GM21576 (cell line): ENCODE results near the gene ITPR1.

ENCODE experiments used
- ATAC-seq: cut with Tn5 transposase; IDR thresholded peaks from one replicate; pipeline ENCODE4 v1.9.1; 2021; ENCODE audit warnings: mild to moderate bottlenecking, moderate library complexity; ENCODE audit not compliant: unreplicated experiment

The ITPR1 gene

DNA sequence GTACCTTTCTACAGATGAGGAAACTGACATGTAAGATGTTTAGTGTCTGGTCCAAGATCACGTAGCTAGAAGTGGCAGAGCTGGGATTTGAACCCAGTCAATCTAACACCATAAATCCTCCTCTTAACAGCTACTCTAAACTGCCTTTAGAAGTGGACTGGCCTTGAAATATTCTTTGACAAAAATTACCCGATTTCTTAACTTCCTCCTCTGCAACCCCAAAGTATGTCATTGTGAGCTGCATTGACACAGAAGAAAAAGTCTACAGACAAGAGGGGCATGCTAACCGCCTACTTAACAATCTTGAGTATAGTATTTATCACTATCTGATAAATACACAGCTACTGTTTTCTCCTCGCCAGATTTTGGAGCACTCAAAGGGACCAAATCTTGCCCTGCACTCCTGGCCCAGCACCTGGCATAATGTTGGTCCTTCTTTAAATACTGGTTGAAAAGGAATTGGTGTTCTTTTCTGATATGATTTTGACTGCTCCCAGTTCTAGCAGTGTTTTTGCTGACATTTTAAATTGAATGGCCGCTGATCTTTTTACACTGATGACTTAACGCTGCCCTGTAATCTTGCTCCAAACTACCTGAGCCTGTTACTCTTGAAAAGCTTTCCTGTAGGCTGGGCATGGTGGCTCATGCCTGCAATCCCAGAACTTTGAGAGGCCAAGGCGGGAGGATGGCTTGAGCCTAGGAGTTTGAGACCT, 36.9 kb downstream of the ITPR1 start:
- no peak for ATAC-seq

DNA sequence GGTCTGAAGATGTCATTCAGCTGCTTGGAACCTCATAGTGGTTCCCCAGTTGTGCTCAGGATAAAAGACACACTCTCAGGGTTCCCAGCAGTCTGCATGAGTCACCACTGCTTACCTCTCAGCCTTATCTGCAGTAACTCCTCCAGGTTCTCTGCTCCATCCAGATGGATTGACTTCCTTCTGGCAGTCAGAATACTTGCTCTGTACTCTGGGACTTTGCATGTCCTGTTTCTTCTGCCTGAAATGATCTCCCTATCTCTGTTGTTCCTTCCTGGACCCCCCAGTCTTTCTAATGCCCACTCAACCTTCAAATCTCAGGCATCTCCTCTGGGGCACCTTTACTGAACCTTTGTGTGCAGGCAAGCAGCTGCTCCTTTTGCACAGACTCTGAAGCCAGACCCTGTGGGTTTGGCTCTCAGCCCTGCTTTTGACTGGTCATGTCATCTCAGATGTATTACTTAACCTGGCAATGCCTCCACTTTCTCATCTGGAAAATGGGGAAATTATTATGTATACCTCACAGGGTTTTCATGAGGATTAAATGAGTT, 38.4 kb downstream of the ITPR1 start:
- no peak for ATAC-seq

DNA sequence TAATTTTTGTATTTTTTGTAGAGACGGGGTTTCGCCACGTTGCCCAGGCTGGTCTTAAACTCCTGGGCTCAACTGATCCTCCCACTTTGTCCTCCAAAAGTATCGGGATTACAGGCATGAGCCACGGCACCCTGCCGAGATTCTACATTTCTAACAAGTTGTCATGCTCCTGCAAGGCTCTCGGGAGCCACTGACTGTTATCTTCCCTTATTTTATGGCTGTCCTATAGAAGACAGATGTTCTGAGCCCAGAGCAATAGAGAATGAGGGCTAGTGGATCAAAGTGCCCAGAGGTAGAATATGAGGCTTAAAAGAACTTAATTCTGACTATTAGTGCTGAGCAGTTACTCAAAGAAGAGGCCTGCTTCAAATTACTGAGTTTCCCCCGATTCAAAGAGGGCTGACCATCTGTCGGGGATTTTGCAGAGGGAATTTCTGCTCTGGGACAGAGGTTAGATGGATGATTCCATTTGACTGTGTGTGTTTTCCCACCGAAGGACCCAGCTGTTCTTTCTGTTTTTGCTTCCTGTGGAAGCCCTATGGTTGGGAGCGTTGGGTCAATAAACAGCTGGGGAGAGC, 39.5 kb downstream of the ITPR1 start:
- no peak for ATAC-seq

DNA sequence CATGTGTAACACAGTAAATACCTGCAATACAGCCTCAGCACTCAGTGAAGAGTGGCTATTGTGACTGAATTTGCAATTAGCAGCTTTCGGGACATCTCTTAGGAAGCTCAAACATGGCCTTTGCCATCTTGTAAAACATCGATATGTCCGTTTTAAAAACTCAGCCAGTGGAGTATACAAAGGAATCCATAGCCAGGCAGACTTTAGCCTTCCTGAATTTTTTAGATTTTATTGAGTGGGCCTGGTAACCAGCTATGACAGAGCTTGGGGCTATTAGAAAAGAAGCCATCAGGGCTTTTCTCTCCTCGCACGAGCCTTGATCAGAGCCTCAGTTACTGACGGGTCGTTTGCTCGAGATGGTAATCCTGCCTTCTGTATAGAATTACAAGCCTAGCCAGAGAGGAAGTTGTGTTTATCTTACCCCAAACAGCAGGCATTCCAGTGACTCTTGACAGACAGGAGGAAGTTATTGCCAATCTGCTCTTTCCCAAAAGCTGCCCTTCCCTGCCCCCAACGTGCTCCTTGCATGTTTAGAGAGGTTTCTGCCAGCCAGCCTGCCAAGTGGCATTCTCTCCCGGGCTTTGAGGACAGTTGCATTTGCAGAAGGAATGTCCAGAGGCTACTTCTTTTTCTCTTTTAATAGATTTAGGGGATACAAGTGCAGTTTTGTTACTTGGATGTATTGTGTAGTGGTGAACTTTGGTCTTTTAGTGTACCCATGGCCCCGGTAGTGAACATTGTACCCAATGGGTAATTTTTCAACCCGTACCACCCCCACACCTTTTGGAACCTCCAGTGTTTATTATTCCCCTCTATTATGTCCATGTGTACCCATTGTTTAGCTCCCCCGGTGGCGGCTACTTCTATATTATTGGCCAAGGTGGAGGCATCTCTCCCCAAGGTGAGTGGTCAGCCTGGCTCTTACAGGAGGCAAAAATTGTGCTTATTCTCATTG, 40.6 kb downstream of the ITPR1 start:
- no peak for ATAC-seq

DNA sequence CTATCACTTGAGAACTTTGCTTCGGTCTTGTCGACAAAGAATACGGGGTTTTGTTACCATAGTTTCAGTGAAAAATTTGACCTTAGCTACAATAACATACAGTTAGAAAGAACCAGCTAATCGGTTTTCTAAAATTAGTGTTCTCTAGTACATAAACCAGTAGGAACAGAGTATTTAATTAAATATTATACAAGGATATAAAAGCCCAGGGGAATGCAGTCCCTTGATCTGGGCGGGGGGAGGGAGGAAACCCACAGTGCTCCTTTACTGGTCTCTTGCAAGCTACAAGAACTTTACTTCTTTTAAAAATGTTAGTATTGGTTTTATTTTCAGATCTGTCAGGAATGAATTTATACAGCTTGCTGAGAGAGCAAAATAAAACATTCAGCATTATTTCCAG, 41.8 kb downstream of the ITPR1 start:
- no peak for ATAC-seq

DNA sequence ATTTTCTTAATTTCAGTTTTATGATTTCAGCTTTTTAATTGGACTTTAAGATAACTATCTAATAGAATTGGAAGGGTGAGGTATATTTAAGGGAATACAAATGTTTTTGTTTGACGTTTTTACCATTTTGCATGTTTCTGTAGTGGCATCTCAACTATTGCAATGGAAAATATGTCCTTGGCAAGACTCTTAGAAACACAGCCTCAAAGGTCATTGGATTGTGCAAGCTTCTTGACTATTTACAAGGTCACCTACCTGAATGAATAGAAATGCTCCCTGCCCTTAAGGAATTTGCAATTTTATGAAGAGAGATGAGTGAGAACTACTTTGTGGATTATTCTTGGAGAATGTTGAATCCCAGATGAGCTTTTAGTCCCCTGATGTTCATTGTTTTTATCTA, 43.1 kb downstream of the ITPR1 start:
- no peak for ATAC-seq

DNA sequence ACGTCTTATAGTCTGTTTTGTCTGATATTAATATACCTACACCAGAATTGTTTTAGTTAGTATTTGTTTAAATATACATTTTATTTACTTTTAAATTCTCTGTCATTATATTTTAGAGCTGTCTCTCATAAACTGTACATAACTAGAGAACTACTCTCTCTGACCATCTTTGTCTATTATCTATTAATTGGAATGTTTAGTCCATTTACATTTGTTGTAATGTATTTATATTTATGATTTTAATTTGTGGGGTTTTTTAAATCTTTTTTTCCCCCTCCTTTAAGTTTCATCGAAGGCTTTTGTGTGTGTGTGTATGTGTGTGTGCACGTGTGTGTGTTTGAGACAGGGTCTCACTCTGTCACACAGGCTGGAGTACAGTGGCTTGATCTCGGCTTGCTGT, 47.1 kb downstream of the ITPR1 start:
- ATAC-seq = no peak

DNA sequence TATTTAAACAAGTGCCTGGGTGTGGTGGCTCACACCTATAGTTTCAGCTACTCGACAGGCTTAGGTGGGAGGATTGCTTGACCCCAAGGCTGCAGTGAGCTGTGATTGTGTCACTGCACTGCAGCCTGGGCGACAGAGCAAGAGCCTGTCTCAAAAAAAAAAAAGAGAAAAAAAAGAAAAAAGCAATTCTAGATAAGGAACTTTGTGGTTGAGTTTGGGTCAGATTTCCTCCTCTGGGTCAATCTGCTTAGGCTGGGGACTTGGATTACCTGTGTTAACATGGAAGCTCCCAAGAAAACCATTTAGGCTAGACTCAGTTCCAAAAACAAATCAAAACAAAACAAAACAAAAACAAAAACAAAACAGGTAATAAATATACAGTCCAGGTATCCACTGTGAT, 50.0 kb downstream of the ITPR1 start:
- ATAC-seq = no peak

DNA sequence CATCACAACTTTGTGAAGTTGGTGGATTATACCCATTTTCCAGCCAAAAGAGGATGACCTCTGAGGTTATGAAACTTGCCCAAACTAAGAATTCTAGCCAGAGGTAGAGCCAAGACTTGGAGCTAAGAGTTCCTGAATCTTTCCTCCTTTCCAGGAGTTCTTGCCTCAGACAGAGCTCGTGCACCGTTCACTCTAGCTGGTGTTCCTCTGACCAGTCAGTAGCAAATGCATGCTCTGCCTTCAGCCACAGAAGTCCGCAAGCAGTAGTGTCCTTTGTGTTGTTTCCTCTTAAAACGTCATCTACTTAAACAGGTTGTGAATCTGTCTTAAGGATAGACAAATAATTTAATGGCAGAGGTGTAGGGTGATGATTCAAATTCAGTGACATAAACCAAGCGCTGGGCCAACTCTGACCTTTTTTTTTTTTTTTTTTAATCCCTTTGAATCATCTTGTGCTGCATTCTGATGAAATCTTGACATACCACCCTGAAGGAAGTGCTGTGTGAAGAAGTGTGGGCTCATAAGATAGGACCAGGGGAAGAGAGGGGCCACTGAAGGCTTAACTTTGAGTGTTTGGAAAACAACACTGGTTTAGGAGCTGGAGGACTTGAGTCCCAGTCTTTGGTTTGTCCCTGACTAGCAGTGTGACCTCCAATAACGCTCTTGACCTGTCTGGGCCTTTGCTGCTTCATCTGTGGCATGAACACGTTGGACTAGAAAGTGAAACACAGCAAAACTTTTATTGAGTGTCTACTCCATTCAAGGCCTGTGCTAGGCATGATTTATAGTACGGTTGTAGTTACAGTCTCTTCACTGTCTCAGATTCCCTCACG, 53.4 kb downstream of the ITPR1 start:
- no peak for ATAC-seq

DNA sequence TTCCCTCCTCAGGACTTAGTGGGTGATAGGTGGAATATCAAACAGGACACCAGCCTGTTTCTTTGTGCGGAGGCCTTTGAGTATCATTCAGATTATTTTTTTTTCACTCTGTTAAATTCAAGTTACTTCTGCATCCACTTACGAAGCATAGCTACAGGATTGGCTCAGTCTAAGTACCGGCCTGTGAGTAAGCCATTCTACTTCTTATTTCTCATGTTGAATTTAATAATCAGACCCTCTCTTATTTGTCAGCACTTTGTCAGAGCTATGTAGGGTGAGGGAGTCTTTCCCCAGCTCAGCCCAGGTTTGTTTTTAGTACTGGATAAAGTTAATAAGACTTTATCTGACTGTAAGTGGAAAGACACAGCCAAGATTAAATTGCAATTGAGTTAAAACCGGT, 54.7 kb downstream of the ITPR1 start:
- ATAC-seq = no peak

DNA sequence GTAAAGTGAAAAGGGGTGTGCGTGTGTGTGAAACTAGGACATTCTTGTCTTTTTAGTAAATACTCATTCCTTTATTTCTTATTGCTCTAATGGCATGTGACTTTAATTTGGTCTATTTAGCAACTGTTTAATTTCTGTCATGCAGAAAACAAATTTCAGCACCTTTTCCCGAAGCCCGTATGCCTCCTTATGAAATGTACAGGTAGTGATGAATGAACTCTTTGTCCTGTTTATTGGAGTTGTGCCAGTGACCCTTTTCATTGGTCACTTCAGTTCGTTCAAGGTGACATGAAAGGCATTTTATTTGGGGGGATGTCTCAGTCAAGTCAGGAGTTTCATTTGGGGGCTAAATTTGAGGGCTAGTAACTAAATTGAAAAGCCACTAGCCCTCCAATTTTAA, 55.2 kb downstream of the ITPR1 start:
- ATAC-seq = no peak

DNA sequence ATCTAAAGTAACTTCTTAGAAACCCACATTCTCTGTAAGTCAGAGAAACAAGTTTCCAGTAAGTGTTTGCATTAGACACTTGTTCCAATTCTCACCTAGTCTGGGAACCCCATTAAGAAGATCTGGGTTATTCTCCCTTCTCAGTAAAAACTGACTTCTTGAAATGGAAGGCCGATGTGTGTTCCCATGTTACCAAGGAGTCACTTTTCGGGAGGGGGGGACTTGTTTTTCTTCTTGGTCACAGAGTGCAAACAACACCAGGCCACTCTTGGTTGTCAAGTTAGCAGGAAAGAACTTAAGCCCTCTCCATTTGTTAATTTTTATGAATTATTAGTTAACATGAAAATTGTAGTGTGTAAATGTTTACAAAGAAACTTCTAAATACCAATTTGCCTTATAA, 55.6 kb downstream of the ITPR1 start:
- no peak for ATAC-seq

DNA sequence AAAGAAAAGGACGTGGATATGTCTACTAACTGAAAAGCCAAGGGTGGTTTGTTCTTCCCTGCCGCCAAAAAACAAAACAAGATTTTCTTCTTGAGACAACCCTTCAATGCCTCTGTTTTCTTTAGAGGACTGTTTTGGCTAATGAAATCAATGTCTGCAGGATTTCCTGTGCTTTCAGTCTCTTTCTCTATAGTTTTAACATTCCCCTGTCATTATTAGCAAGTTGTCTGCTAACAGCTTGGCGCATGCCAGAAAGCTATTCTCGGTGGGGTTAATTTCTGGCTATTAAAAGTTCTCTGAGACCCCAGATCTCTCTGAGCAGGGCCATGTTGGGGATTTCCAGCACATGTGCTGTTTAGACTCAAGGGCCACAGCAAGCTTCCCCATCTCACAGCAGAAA, 56.7 kb downstream of the ITPR1 start:
- no peak for ATAC-seq

DNA sequence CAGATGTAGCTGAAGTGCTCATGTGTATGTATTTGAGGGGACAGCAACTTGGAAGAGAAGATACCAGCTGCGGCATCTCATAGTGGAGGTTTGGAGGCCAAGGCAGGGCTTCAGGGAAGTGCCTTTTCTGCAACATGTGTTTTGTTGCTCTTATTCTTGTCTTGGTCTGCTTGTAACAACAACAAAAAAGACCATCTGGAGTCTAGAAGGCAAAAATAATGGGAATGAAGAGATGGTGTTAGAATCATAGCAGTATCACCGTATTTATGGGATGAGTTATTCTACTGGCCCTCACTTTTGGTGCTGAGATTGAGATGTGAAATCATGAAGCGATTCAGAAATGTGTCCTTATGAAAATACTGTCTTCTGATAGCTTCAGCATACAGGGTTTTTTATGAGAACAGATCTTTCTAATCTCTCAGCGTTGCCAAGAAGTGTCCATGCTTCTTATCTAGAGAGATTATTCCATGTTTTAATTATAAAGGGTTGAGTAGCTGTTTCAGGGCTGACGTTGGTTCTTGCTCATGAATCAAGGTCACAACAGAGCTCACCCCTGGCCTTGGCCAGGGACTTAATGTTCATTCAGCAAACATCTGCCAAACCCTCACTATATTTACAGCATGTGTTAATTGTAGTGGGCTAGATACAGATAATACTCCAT, 58.0 kb downstream of the ITPR1 start:
- ATAC-seq = no peak

DNA sequence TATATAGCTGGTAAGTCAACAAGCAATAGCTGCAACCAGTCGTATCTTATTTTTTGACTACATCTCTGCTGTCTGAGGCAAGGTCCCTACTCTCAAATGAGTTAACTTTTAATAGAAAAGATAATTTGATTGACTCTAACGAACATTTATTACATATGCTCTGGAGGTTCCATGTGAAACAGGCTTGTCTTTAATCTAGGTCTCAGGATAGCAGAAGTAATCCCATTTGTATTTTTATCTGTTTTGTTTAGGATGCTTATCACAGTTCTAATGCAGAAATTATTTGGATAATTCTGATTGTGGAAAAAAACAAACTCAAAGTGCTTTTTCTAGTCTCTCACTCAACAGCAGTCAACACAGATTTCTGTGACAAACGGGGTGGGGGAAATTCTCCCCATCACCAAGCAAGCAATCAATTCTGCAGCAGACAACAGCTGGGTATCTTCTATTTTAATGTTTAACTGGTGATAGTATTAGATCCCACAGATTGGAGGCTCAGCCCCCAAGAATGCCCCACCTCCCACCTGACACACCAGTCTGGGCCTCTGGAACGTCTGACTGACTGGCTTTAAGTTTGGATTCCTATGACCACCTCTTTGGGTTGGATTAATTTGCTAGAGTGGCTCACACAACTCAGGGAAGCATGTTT, 58.8 kb downstream of the ITPR1 start:
- ATAC-seq = no peak

DNA sequence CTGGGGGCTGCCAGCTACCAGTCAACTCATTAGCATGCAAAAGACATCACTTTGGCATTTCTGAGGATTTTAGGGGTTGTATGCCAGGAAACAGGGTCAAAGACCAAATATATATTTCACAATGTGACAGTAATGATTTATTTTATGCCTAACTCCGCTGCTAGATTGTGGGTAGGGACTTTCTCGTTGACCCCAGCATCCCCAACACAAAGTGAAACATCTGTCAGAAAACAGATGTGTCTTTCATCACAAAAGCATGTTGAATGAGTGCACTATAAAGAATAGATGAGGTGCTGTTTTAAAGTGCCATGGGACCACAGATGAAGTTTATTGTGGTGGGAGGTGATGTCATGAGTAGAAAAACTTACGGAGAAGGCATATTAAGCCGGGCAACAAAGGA, 59.7 kb downstream of the ITPR1 start:
- no peak for ATAC-seq

DNA sequence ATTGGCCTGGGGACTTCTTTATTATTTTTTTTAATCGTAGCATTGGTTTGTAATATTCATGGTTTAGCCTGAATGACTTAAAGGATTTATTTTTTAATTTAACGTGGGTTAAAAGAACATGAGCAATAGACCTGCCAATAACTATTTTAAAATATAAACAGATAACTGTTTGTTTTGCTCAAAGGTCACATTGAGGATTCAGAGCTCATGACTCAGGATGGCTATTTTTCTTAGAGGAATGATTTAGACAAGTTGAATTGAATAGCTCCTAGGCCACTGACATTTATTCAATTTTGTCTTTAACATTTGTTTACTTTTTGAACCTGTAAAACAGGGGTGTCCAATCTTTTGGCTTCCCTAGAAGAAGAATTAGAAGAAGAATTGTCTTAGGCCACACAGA, 68.5 kb downstream of the ITPR1 start:
- no peak for ATAC-seq

DNA sequence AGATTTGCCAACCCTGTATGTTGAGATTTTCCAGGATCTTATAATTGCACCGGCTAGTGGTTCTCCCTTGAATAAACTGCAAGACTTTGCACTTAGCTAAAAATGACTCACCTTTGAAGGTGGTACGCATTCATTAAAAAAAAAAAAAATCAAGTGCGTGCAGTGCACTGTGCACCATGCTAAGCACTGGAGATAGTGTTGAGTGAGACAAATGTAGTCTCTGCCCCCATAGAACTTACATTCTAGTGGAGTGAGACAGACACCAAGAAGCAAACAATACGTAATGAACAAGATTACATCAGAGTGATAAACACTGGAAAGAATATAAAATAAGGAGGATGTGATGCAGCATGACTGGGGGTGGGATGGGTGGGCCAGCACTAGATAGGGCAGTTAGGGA, 69.4 kb downstream of the ITPR1 start:
- no peak for ATAC-seq

DNA sequence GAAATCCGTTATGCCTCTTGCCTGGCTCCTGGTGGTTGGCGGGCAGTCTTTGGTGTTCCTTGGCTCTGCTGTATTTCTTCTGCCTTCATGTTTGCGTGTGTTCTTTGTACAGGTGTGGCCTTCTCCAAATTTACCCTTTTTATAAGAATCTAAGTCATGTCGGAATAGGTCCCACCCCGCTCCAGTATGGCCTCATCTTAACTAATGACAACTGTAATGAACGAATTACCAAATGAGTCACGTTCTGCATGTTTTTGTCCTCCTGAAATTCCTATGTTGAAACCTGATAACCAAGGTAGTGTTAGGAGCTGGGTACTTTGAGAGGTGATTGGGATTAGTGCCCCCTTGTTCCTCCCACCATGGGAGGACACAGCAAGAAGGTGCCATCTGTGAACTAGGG, 71.1 kb downstream of the ITPR1 start:
- ATAC-seq = no peak
